A673 (cell line): ENCODE data around the gene RIPOR2. TPM values are rescaled to one million over a fixed set of nuclear protein-coding genes. Genes with fewer than 3 reads are reported as not detected.

Experiments used
- BruUV-seq: library from RNA; stranded (reverse); fragments of 400-500 nt; replicated peaks from 2 replicates; lab custom pipeline; 2021; lab: Mats Ljungman, UMichigan
- CTCF ChIA-PET: fragments of 300-600 bp; sonication (Branson Sonifier 250); formaldehyde crosslinking; loops from one replicate; lab custom pipeline; 2022; ENCODE audit warnings: antibody characterized with exemption; lab: Charles Lee
- POLR2A ChIA-PET: fragments of 300-600 bp; sonication (Branson Sonifier 250); formaldehyde crosslinking; loops from one replicate; lab custom pipeline; 2022; ENCODE audit warnings: antibody characterized with exemption; ENCODE audit not compliant: low non-redundant PET; lab: Charles Lee
- DNase-seq: peaks from one replicate; pipeline ENCODE4 v3.0.0-alpha.2; 2015; ENCODE audit warnings: low spot score
- H3K27ac ChIP-seq: fragments of 200-600 bp; sonication (generic); 2 replicates; pipeline ENCODE4 v1.5.1; 2016; ENCODE audit warnings: mixed run types, low read depth, mild to moderate bottlenecking, mixed read lengths, antibody characterized with exemption, low read length; ENCODE audit not compliant: poor library complexity, severe bottlenecking
- H3K27me3 ChIP-seq: fragments of 200-600 bp; sonication (generic); replicated peaks from 2 replicates; pipeline ENCODE4 v1.6.1; 2017; ENCODE audit warnings: mixed run types, low read depth, mild to moderate bottlenecking, mixed read lengths, antibody characterized with exemption, low read length; ENCODE audit not compliant: insufficient read depth, poor library complexity
- H3K36me3 ChIP-seq: fragments of 200-600 bp; sonication (generic); 2 replicates; pipeline ENCODE4 v1.6.1; 2016; ENCODE audit warnings: mixed run types, mild to moderate bottlenecking, mixed read lengths, antibody characterized with exemption, low read length; ENCODE audit not compliant: insufficient read depth, poor library complexity, severe bottlenecking
- H3K4me1 ChIP-seq: fragments of 200-600 bp; sonication (generic); 2 replicates; pipeline ENCODE4 v1.6.1; 2017; ENCODE audit warnings: mixed run types, mild to moderate bottlenecking, mixed read lengths, antibody characterized with exemption, low read length; ENCODE audit not compliant: insufficient read depth, poor library complexity, severe bottlenecking
- H3K4me3 ChIP-seq: fragments of 200-600 bp; sonication (generic); 2 replicates; pipeline ENCODE4 v1.5.1; 2016; ENCODE audit warnings: low read depth, mixed run types, mild to moderate bottlenecking, mixed read lengths, low read length; ENCODE audit not compliant: poor library complexity, severe bottlenecking
- H3K9me3 ChIP-seq: fragments of 200-600 bp; sonication (generic); 2 replicates; pipeline ENCODE4 v1.6.1; 2016; ENCODE audit warnings: mixed run types, low read depth, mild to moderate bottlenecking, mixed read lengths, antibody characterized with exemption, low read length; ENCODE audit not compliant: poor library complexity, severe bottlenecking
- CTCF ChIP-seq: fragments of 300-800, 200-600 bp; sonication (generic); conservative IDR thresholded peaks from 2 replicates; pipeline ENCODE4 v1.5.1; 2017; ENCODE audit warnings: low read depth, mild to moderate bottlenecking, antibody characterized with exemption, low read length, moderate library complexity, mixed read lengths
- EZH2 ChIP-seq: fragments of 200-600 bp; sonication (generic); IDR thresholded peaks from 2 replicates; pipeline ENCODE4 v1.6.1; 2017; ENCODE audit warnings: borderline replicate concordance, low read depth, mild to moderate bottlenecking, mixed read lengths, antibody characterized with exemption, low read length; ENCODE audit not compliant: poor library complexity, severe bottlenecking
- intact Hi-C: fragments of 100-400 bp; cut with micrococcal nuclease; formaldehyde crosslinking; loops from one replicate; pipeline ENCODE4 v1.10.0; 2022; ENCODE audit not compliant: unreplicated experiment
- total RNA-seq: library from RNA; stranded (reverse); gene quantifications from 2 replicates; pipeline ENCODE4 v1.2.3, GENCODE V29; 2021

The RIPOR2 gene
- total RNA-seq, 1 experiment from 2014 or later: 0.17 TPM

GRCh38 chr6:24797596-24798216 is 138.1 kb downstream of the RIPOR2 start:
- peaks cover 10% of the 10 kb centered on the region for H3K4me1 ChIP-seq
- BruUV-seq: no TSS peak
- H3K9me3 ChIP-seq: no peaks in the 10 kb centered on the region
- TF ChIP-seq EZH2 (no peak), CTCF (no peak)
- H3K27ac ChIP-seq: no peak overlapping the region
- POLR2A ChIA-PET: interaction anchor here (0.7 kb wide), 1 partner anchor 38 kb away, joined by 4 read pairs; no protein-coding TSS in a partner anchor
- no peak overlapping the region for H3K4me3 ChIP-seq
- no peaks in the 10 kb centered on the region for H3K27me3 ChIP-seq
- peak; percentile 68 for DNase-seq
- CTCF ChIA-PET: no interaction called here
- intact Hi-C loops: no loop called here
- no peaks in the 10 kb centered on the region for H3K36me3 ChIP-seq

- TF ChIP-seq EZH2: no peak
- no peak for TF ChIP-seq CTCF
- Histone ChIP-seq H3K36me3 (no peaks in the 10 kb centered on the region), H3K27ac (no peak overlapping the region), H3K9me3 (no peaks in the 10 kb centered on the region), H3K4me3 (no peak overlapping the region), H3K4me1 (peaks cover 10% of the 10 kb centered on the region), H3K27me3 (no peaks in the 10 kb centered on the region)
- no peak for DNase-seq
- BruUV-seq: no TSS peak
- intact Hi-C loops: no loop called here
- ChIA-PET POLR2A (no interaction called here), CTCF (no interaction called here)
Measured at GRCh38 chr6:24796616-24797290, 139.0 kb downstream of the RIPOR2 start.

- no TSS peak for BruUV-seq
- Histone ChIP-seq H3K9me3 (no peaks in the 10 kb centered on the region), H3K27ac (no peak overlapping the region), H3K27me3 (no peaks in the 10 kb centered on the region), H3K36me3 (no peaks in the 10 kb centered on the region), H3K4me3 (no peak overlapping the region), H3K4me1 (peaks cover 10% of the 10 kb centered on the region)
- POLR2A ChIA-PET: no interaction called here
- no peak for DNase-seq
- TF ChIP-seq CTCF: no peak
- no peak for TF ChIP-seq EZH2
- CTCF ChIA-PET: no interaction called here
- intact Hi-C loops: no loop called here
Measured at GRCh38 chr6:24795106-24795505, 140.7 kb downstream of the RIPOR2 start.
